GM18951 (cell line): ENCODE data around the gene CFAP251.
"Not testable (repeated sequence)": the region's sequence is repeated elsewhere in the genome, so short reads cannot be mapped to it uniquely, and the experiment has no call there.

ENCODE experiments used
- POLR2A ChIP-seq: IDR thresholded peaks from 4 replicates; pipeline ENCODE4 v1.6.1; 2011; ENCODE audit warnings: mild to moderate bottlenecking; ENCODE audit not compliant: insufficient read length, insufficient read depth; ENCODE audit errors: extremely low read depth
- in situ Hi-C: fragments of 300-500 bp; cut with MboI; formaldehyde crosslinking; loops from one replicate; pipeline ENCODE4 v1.12.0; 2022; ENCODE audit warnings: low sequenced_read_pairs, mixed read lengths, inconsistent platforms; ENCODE audit not compliant: unreplicated experiment

The CFAP251 gene

GRCh38 chr12:121986489-121987245 lies 68.3 kb downstream of the CFAP251 start:
- TF ChIP-seq POLR2A: no peak
- in situ Hi-C loops: no loop called here

GRCh38 chr12:121988519-121988918 lies 70.1 kb downstream of the CFAP251 start:
- in situ Hi-C loops: not testable (repeated sequence)

DNA sequence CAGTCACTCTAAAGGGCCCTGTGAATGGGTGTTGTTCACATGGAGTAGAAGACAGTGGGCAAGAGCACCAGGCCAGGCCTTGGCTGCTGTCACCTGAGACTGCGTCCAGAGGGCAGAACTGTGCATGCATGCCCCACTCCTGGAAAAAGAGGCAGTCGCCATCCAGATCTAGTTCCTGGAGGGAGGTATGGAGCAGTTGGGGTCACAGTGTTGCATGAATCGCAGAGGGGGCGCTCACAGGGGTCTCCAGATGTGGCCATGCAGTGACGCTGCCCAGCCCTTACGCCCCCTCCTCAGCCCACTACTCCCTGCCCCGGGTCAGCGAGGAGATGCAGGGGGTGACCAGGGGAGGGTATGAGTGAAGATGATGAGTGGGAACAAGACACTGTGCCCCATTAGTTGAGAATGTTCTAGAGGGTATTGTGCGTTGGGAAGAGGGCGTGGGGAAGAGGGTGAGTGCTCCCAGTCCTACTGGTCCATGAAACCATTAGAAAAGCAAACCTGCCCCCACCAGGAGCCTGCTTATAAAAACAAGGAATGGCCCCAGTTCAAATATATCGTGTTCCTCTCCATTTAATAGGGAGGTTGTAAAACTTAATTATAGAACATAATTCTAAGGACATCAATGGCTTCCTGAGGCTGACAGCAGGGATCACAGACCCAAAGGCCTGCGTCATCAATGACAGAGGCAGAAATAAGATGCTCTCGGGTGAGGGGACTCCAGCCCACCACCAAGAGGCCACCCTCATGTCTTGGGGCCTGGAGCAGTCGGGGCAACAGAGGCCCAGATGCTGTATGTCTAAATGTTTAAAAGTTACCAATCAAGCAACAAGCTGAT lies 71.1 kb downstream of the CFAP251 start:
- in situ Hi-C loops: no loop called here
- no peak for TF ChIP-seq POLR2A

- TF ChIP-seq POLR2A: no peak
- in situ Hi-C loops: no loop called here
These were observed 71.8 kb downstream of the CFAP251 start for GRCh38 chr12:121990114-121990647.

DNA sequence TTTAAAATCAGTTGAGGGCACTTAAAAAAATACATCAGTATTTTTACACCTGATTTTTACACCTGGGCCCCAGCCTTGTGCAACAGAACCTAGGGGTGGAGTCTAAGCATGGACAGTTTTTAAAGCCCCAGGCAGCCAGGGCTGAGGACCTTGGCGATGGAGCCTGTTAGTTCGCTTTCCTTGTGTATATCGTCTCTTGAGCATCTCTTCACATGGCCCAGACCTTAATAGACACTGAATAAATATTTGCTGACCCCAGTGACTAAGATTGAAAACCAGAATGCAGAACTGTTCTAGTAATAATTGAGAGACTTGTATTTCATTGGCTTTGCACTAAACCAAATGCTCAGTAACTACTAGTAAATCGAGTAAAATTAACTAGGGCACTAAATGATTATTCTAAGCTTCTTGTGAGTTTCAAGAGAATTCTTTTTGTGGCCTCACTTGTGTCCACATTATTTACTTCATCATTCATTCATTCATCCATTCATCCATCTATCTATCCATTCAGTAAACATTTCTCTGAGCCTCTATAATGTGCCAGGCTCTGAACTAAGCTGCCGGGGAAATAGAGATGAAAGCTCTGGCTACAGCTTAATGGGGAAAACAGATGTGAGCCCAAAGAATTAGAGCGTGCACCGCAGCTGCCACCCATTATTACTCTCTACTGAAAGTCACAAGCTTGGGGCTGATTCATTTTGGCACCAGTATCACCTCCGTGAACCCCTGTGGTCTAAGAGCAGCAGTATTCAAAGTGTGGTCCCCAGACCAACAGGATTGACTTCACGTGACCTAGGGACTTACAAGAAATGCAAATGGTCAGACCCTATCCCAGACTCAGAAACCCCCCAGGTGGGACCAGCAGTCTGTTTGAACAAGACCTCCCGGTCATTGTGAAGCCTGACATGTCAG lies 72.6 kb downstream of the CFAP251 start:
- in situ Hi-C loops: no loop called here
- TF ChIP-seq POLR2A: peak; percentile 15

DNA sequence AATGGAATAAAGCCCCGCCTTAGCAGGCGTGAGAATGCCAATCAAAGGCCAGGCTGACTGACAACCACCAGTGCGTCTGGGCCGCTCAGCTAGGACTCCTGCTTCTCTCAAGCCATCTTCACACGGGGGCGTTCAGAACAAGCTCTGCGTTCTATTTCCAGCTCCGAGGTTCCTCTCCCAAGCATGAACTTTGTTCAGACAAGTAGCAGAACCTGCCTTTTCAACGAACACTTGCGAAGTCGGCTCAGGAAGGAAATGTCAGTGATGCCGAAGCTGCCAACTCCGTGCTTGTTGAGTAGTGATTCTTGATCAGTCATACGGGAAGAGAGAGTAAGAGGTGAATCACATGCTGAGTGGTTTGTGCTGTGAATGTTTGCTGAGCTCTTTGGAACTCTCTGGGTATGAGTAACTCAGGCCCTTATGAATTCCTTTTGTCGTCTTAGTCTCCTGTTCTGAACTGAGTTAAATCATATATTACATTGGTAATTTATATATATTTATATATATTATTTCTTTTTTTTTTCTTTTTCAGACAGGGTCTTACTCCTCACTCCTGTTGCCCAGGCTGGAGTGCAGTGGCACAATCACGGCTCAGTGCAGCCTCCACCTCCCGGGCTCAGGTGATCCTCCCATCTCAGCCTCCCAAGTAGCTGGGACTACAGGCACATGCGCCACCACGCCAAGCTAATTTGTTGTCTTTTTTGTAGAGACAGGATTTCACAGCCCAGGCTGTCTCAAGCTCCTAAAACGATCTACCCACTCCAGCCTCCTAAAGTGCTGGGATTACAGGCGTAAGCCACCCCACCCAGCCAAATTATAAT lies 73.9 kb downstream of the CFAP251 start:
- TF ChIP-seq POLR2A: peak; percentile 32
- in situ Hi-C loops: no loop called here

- TF ChIP-seq POLR2A: no peak
- in situ Hi-C loops: no loop called here
These were observed 77.9 kb downstream of the CFAP251 start for GRCh38 chr12:121996050-121996944.

DNA sequence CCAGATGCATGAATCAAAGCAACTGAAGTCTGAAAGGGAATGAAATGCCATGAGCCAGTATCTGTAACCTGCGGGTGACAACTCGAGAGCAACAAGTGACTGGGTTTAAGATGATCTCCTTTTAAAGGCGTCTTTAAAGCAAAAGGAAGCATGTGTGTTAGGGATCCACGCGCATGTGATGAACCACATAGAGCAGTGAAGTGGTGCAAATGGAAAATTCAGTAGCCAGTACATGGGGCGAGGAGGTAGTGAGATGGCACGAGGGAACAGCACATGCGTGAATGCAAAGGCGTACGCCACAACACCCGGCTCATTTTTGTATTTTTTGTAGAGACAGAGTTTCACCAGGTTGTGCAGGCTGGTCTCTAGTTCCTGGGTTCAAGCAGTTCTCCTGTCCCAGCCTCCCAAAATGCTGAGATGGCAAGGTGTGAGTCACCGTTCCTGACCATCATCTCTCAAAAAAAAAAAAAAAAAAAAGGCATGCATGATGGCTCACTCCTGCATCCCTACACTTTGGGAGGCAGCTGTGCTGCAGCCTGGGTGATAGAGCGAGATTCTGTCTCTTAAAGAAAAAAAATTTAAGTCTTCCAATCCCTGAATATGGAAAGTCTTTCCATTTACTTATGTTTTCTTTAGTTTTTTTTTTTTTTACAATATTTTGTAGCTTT lies 78.7 kb downstream of the CFAP251 start:
- in situ Hi-C loops: no loop called here
- no peak for TF ChIP-seq POLR2A

DNA sequence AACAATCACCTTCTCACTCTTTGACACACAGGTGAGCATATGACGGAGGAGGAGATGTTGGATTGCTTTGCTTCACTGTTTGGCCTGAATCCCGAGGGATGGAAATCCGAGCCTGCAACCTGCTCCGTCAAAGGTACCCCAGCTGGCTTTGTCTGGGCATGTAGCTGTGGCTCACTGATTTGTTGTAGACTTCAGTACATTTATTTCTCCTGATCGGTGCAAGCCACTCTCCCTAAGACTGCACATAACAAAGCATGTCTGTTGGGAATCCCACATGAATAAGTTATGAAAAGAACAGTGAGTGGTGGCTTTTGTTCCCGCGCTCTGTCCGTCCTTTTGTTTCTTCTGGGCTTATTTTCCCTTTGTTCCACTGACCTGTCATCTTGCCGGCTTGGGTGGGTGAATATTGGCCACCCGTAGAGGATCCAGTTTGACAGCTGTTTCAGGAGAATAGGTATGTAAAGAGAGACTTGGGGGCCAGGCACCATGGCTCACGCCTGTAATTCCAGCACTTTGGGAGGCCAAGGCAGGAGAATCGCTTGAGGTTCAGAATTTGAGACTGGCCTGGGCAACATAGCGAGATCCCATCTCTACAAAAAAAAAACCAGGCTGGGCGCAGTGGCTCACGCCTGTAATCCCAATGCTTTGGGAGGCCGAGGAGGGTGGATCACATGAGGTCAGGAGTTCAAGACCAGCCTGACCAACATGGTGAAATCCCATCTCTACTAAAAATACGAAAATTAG lies 83.2 kb downstream of the CFAP251 start:
- in situ Hi-C loops: no loop called here
- no peak for TF ChIP-seq POLR2A

DNA sequence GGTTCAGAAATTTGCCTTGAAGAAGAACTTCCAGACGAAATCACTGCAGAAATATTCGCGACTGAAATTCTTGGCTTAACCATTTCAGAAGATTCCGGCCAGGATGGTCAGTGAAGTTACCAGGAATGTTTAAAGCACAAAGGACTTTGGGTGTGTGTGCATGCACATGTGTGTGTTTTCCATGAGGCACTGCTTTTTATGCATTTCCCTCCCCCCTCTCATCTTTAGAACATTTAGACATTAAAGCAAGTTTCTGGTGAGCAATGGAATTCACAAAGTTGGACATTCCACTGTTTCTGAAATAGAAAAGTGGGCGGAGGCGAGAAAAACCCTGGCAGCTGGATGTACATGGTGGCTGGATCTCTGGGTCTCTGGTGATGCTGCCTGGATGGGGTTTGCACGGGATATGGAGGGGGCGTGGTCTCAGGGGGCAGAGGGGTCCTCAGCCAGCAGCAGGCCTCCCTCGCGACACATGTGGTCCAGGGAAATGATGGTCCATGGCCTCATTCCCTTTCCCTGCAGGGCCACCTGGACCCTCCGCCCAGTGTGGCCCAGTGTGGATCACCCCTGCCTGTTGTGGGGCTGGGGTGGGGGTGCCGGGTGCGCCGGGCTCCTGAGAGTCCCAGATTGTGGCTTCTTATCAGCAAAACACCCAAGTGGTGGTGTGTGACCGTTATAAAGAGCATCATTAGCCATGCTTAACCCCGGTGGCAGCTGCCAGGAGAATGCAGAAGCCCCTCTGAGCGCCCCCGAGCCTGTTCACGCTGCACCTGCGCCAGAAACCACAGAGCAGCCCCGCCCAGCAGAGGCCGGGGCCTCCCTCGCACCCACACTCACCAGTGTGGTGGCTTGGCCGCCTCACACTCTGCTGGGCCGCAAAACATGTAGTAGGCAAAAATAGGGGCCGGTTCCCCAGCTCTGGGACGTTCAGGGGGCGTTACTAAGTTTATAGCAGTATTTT lies 85.5 kb downstream of the CFAP251 start:
- in situ Hi-C loops: no loop called here
- TF ChIP-seq POLR2A: no peak
